ENCODE measurements around the gene MED28. TPM values are rescaled to one million over a fixed set of nuclear protein-coding genes. Genes with fewer than 3 reads are reported as not detected.

The MED28 gene
- total and polyA plus RNA-seq, 10 of the 15 experiments (the other 5 are each of a cell fraction or from before 2014, with no cell fraction given) = 19.9 to 77.4 (median 52.0) TPM

DNA sequence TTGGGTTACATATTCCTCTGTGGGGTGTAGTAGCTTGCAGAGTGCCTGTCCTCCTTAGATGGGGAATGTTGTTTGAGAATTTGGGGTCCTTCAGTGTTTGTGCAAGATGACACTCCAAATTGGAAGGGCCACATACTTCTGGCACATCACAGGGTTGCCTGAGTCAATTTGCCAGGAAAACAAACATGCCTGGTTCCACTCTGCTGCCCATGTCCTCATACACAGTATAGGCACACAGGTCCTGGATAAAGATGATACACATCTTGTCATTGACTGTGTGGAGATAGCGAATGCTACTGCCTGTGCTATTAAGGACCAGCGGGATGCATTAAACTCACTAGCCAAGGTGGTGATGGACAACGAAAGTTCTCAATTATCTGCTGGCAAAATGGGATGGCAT lies 48.6 kb upstream of the MED28 start:
- H3K4me1 ChIP-seq (ENCODE audit: control insufficient read depth, insufficient read depth, low read length) = no peaks in the 10 kb centered on the region
- FAIRE-seq (no peak), DNase-seq (ENCODE audit: low read depth, low spot score) (no peak), ATAC-seq (no peak)
- TF ChIP-seq, protein P1, sequence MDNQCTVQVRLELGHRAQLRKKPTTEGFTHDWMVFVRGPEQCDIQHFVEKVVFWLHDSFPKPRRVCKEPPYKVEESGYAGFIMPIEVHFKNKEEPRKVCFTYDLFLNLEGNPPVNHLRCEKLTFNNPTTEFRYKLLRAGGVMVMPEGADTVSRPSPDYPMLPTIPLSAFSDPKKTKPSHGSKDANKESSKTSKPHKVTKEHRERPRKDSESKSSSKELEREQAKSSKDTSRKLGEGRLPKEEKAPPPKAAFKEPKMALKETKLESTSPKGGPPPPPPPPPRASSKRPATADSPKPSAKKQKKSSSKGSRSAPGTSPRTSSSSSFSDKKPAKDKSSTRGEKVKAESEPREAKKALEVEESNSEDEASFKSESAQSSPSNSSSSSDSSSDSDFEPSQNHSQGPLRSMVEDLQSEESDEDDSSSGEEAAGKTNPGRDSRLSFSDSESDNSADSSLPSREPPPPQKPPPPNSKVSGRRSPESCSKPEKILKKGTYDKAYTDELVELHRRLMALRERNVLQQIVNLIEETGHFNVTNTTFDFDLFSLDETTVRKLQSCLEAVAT (IDR thresholded peaks at IDR 0.05) = no peak
- TF ChIP-seq, protein P2, sequence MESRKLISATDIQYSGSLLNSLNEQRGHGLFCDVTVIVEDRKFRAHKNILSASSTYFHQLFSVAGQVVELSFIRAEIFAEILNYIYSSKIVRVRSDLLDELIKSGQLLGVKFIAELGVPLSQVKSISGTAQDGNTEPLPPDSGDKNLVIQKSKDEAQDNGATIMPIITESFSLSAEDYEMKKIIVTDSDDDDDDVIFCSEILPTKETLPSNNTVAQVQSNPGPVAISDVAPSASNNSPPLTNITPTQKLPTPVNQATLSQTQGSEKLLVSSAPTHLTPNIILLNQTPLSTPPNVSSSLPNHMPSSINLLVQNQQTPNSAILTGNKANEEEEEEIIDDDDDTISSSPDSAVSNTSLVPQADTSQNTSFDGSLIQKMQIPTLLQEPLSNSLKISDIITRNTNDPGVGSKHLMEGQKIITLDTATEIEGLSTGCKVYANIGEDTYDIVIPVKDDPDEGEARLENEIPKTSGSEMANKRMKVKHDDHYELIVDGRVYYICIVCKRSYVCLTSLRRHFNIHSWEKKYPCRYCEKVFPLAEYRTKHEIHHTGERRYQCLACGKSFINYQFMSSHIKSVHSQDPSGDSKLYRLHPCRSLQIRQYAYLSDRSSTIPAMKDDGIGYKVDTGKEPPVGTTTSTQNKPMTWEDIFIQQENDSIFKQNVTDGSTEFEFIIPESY (IDR thresholded peaks at IDR 0.05) = no peak
- no peak for TF ChIP-seq JUNB (IDR thresholded peaks at IDR 0.05)
- TF ChIP-seq SUZ12 (IDR thresholded peaks at IDR 0.05; ENCODE audit: unreplicated experiment) = no peak
- TF ChIP-seq IRF4 (IDR thresholded peaks at IDR 0.05; ENCODE audit: low read depth, low read length) = no peak
- no peak for TF ChIP-seq TARDBP (IDR thresholded peaks at IDR 0.05; ENCODE audit: borderline replicate concordance)
- TF ChIP-seq CREM (IDR thresholded peaks at IDR 0.05; ENCODE audit: low read depth) = no peak
- TF ChIP-seq SREBF1 (IDR thresholded peaks at IDR 0.05; ENCODE audit: low read length) = no peak
- TF ChIP-seq MAX (IDR thresholded peaks at IDR 0.05; ENCODE audit: low read depth, low read length) = no peak
- intact Hi-C loops (cut with micrococcal nuclease; ENCODE audit: unreplicated experiment) = no loop called here
- no peaks in the 10 kb centered on the region for H3K9me3 ChIP-seq (replicated peaks; ENCODE audit: control insufficient read depth, insufficient read depth, low read length)
- ChIA-PET CTCF (interaction anchor here (1.6 kb wide), 1 partner anchor 9 kb away, joined by 4 read pairs; no protein-coding TSS in a partner anchor), RAD21 (ENCODE audit: unreplicated experiment) (no interaction called here), SMC1A (ENCODE audit: uncharacterized antibody, unreplicated experiment) (no interaction called here), POLR2A (no interaction called here)
- no peaks in the 10 kb centered on the region for H4K20me1 ChIP-seq (ENCODE audit: control insufficient read depth, insufficient read depth)
- no peaks in the 10 kb centered on the region; a peak in 1 of 4 replicates for H3K27me3 ChIP-seq (replicated peaks in 1 of 2; ENCODE audit: control insufficient read depth in 2 of 2, insufficient read depth in 2 of 2, low read length in 1 of 2)
- no peak overlapping the region for H3K27ac ChIP-seq (ENCODE audit: control insufficient read depth, insufficient read depth)
- no peak overlapping the region for H3K4me2 ChIP-seq (ENCODE audit: control insufficient read depth, insufficient read depth)
- in situ Hi-C loops (cut with MboI) = no loop called here
- H3K36me3 ChIP-seq (ENCODE audit: control insufficient read depth in 2 of 2, insufficient read depth in 2 of 2, low read length in 1 of 2) = no peaks in the 10 kb centered on the region
- H3K9ac ChIP-seq (ENCODE audit: control insufficient read depth, insufficient read depth, low read length) = no peak overlapping the region
- H3K4me3 ChIP-seq = no peak overlapping the region
- no peaks in the 10 kb centered on the region for H3K79me2 ChIP-seq (ENCODE audit: control insufficient read depth, insufficient read depth, low read length)
- BruUV-seq (replicated peaks) = no TSS peak
- H2AFZ ChIP-seq (ENCODE audit: control insufficient read depth, low read depth, low read length) = no peak overlapping the region
- 74% methylated on average over 3 of the region's 3 CpGs for WGBS (ENCODE audit: insufficient coverage, insufficient replicate concordance, low lambda C conversion rate, missing lambda C conversion rate)

All from GM12878 (cell line).